K562 (cell line): ENCODE data around the gene UPK3A. TPM values are rescaled to one million over a fixed set of nuclear protein-coding genes. Genes with fewer than 3 reads are reported as not detected.

Experiments used
- KLF10 ChIP-seq: fragments of 250-450 bp; sonication (Bioruptor Pico); IDR thresholded peaks from 2 replicates; pipeline ENCODE4 v1.6.1; 2021; ENCODE audit warnings: matching md5 sums
- NR4A1 ChIP-seq, 2 experiments: fragments of 250-450 bp in 1 of 2; fragments of 450-650 bp in 1 of 2; sonication (Bioruptor Pico) in 1 of 2; IDR thresholded peaks; 2 replicates each; pipeline versions ENCODE4 v1.4.0 to v1.6.1; 2016 to 2020; ENCODE audit warnings: mild to moderate bottlenecking in 2 of 2, missing compliant biosample characterization in 1 of 2, missing genetic modification characterization in 1 of 2, moderate library complexity in 1 of 2
- TBP ChIP-seq: optimal IDR thresholded peaks from 2 replicates; pipeline ENCODE3; 2011; ENCODE audit warnings: low read depth, low read length, improper control_type of control experiment
- ZNF655 ChIP-seq: fragments of 250-450 bp; sonication (Bioruptor Pico); IDR thresholded peaks from 2 replicates; pipeline ENCODE4 v1.5.0; 2021
- polyA plus RNA-seq, 8 experiments: library from polyadenylated mRNA; depleted of rRNA in 4 of 8; stranded (reverse) in 5 of 8; unstranded in 3 of 8; fragments of >200 nt; fragmentation: Nextera tagmentation in 2 of 8; fragmentation: Illumina TruSeq in 1 of 8; extraction: Ambion mirVana in 2 of 8; extraction: Trizol in 1 of 8; gene quantifications; 2 replicates each; pipeline versions ENCODE4 v1.2.1 to v1.2.3, GENCODE V29; 2011 to 2014; ENCODE audit warnings: inconsistent platforms in 1 of 8, missing spikeins in 1 of 8
- total RNA-seq, 7 experiments: library from RNA; depleted of rRNA in 6 of 7; stranded (reverse); fragments of >200 nt in 6 of 7; fragmentation: Illumina TruSeq in 2 of 7; extraction: Trizol in 2 of 7; gene quantifications; 2 replicates each; pipeline versions ENCODE4 v1.2.1 to v1.2.3, GENCODE V29; 2011 to 2021; ENCODE audit warnings: low replicate concordance in 1 of 7
- TF ChIP-seq, protein P1 (sequence below): fragments of 250-450 bp; sonication (Bioruptor Pico); IDR thresholded peaks from 2 replicates; pipeline ENCODE4 v1.8.0; 2022; ENCODE audit warnings: moderate library complexity, mild to moderate bottlenecking, inconsistent platforms

UPK3A gene
- total and polyA plus RNA-seq, 9 of the 15 experiments (the other 6 are each of a cell fraction or from before 2014, with no cell fraction given) = not detected

- TF ChIP-seq TBP (peak; percentile 50), KLF10 (CRISPR knock-in tag) (no peak), ZNF655 (no peak), NR4A1 (CRISPR knock-in tag; IDR thresholded peaks at IDR 0.05) (no peak), NR4A1 (tag; IDR thresholded peaks at IDR 0.05) (no peak)
- TF ChIP-seq, protein P1, sequence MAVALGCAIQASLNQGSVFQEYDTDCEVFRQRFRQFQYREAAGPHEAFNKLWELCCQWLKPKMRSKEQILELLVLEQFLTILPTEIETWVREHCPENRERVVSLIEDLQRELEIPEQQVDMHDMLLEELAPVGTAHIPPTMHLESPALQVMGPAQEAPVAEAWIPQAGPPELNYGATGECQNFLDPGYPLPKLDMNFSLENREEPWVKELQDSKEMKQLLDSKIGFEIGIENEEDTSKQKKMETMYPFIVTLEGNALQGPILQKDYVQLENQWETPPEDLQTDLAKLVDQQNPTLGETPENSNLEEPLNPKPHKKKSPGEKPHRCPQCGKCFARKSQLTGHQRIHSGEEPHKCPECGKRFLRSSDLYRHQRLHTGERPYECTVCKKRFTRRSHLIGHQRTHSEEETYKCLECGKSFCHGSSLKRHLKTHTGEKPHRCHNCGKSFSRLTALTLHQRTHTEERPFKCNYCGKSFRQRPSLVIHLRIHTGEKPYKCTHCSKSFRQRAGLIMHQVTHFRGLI = no peak
These were observed 24.9 kb downstream of the UPK3A start, which contains the start of gene FAM118A (continued) for GRCh38 chr22:45309422-45310227.
